Heart left ventricle (tissue), 16 donors: ENCODE data around the gene CD83. TPM values are rescaled to one million over a fixed set of nuclear protein-coding genes. Genes with fewer than 3 reads are reported as not detected.

Source experiments
- ATAC-seq, 4 donors: fragments of 200-7000 bp; cut with Tn5 transposase; one replicate each; pipeline ENCODE4 v1.9.1; 2020 to 2022; ENCODE audit warnings: moderate library complexity in 4 of 4, mild to moderate bottlenecking in 3 of 4, moderate number of reproducible peaks in 1 of 4
- DNase-seq, 5 donors: peaks; one replicate each; pipeline ENCODE4 v3.0.0-alpha.2; 2020
- H3K27ac ChIP-seq, 12 donors: fragments of 200-600 bp; sonication (generic) in 4 of 12; one replicate each; pipeline versions ENCODE4 v1.5.0 to v1.8.0; 2016 to 2022; ENCODE audit warnings: mild to moderate bottlenecking in 2 of 12
- H3K27me3 ChIP-seq, 9 donors: fragments of 200-600 bp; sonication (generic) in 2 of 9; one replicate each; pipeline versions ENCODE4 v1.5.1 to v1.8.0; 2016 to 2022; ENCODE audit warnings: mild to moderate bottlenecking in 3 of 9
- H3K36me3 ChIP-seq, 9 donors: fragments of 200-600 bp; sonication (generic) in 2 of 9; one replicate each; pipeline versions ENCODE4 v1.5.0 to v1.8.0; 2018 to 2022; ENCODE audit warnings: mild to moderate bottlenecking in 2 of 9
- H3K4me1 ChIP-seq, 12 donors: fragments of 200-600 bp; sonication (generic) in 4 of 12; one replicate each; pipeline versions ENCODE4 v1.5.0 to v1.8.0; 2016 to 2022; ENCODE audit warnings: mild to moderate bottlenecking in 3 of 12
- H3K4me3 ChIP-seq, 12 donors: fragments of 200-600 bp; sonication (generic) in 4 of 12; one replicate each; pipeline versions ENCODE4 v1.5.0 to v1.8.0; 2017 to 2022; ENCODE audit warnings: mild to moderate bottlenecking in 9 of 12, moderate library complexity in 4 of 12
- H3K9me3 ChIP-seq, 12 donors: fragments of 200-600 bp; sonication (generic) in 4 of 12; one replicate each; pipeline versions ENCODE4 v1.5.0 to v1.8.0; 2016 to 2022; ENCODE audit warnings: mild to moderate bottlenecking in 1 of 12
- POLR2A ChIP-seq, 2 donors: fragments of 450-650 bp; IDR thresholded peaks; one replicate each; pipeline ENCODE4 v1.6.1; 2017; ENCODE audit warnings: antibody characterized with exemption in 2 of 2, mild to moderate bottlenecking in 2 of 2, moderate library complexity in 2 of 2
- WGBS, 4 donors: extraction: QIAGEN DNeasy Blood & Tissue Kit in 2 of 4; methylation state at CpG; one replicate each; pipeline versions ENCODE4 v1.1.5 to v1.1.7; 2013 to 2018; 5-methylcytosine and 5-hydroxymethylcytosine counted together
- intact Hi-C, 10 donors: fragments of 100-400 bp; cut with DNase I; formaldehyde crosslinking; loops; one replicate each; pipeline versions ENCODE4 v1.11.1 to v1.14.2; 2022
- polyA plus RNA-seq, 2 donors: library from polyadenylated mRNA; stranded (reverse); fragments of 200-250 nt; gene quantifications; one replicate each; pipeline ENCODE4 v1.2.3, GENCODE V29; 2013
- total RNA-seq, 9 donors: library from RNA; depleted of rRNA in 2 of 9; stranded (reverse); fragments of >200 nt in 2 of 9; fragmentation: NEBNext Ultra II Directional in 3 of 9; extraction: Animal tissue kit (Norgen Biotek cat#: 25700) in 3 of 9; gene quantifications; one replicate each; pipeline versions ENCODE4 v1.1.0 to v1.2.4, GENCODE V29; 2016 to 2023
- TF ChIP-seq, protein P1 (sequence below), 12 donors: fragments of 200-600 bp; sonication (generic) in 4 of 12; IDR thresholded peaks; one replicate each; pipeline versions ENCODE4 v1.5.0 to v1.8.0; 2018 to 2022; ENCODE audit warnings: antibody characterized with exemption in 12 of 12, mild to moderate bottlenecking in 5 of 12
- donor health status: ischemic (EF 13 %, LVEDD 7.1; RV severe dilation, severe dysfunction).
- donor health status: healthy with polysubstance abuse.
- donor health status: DM: no; HTN: yes; CAD: no.
- donor health status: DM: no; HTN: no; CAD: no.
- donor health status: ischemic (EF 25% LVEDD 6.9; RV normal size, moderate dysfunction).
- donor health status: ischemic (EF 25% LVEDD 5.7; RV mildly dilated, moderate dysfunction).
- donor health status: healthy.
- donor health status: DM: yes; HTN: yes; CAD: no.
- donor health status: ischemic (EF 35%, LVEDD 5.7; RV mildly dilated, moderate dysfunction).
- donor health status: nonischemic (EF 11% LVEDD 7.7; RV severe dilation, severe dysfunction).
- donor health status: DM: yes; HTN: yes; CAD: no.
- donor health status: PGD.
- donor health status: ischemic (EF 29% LVEDD 5.4; RV normal size, mild dysfunction).
- donor health status: nonischemic (EF 23%, LVEDD 6.1; RV moderate dilation, normal function).

The CD83 gene
- total and polyA plus RNA-seq, 11 donors = 0.38 to 10.3 (median 1.9) TPM

DNA sequence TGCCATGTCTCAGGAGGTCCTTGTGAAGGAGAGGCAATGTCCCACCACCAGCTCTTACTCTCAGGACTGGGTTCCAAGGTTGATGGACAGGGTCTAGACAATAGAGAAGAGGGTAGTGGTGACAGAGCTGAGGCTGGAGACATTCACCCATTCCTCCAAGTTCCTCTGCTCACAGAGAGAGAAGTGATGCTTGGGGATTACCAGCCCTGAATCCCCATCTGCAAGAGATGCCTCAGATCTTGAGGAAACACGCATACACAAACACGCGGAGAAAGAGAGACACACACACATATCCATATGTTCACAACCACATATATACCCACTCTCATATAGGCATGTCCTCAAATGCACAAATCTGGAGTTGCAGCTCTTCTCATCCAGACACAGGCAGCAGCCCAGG lies 15.2 kb upstream of the CD83 start:
- WGBS, 4 donors = 87 to 98% (median 95%) methylated on average over 3 of the region's 3 CpGs
- Histone ChIP-seq H3K4me3 (no peak overlapping the region), H3K9me3 (peaks cover 0 to 9% (median 2%) of the 10 kb centered on the region in 12 donors), H3K27me3 (peaks cover 0 to 12% (median 0%) of the 10 kb centered on the region in 9 donors), H3K27ac (no peak overlapping the region), H3K36me3 (no peaks in the 10 kb centered on the region), H3K4me1 (no peaks in the 10 kb centered on the region)
- ATAC-seq (no peak), DNase-seq (no peak)
- TF ChIP-seq, protein P1, sequence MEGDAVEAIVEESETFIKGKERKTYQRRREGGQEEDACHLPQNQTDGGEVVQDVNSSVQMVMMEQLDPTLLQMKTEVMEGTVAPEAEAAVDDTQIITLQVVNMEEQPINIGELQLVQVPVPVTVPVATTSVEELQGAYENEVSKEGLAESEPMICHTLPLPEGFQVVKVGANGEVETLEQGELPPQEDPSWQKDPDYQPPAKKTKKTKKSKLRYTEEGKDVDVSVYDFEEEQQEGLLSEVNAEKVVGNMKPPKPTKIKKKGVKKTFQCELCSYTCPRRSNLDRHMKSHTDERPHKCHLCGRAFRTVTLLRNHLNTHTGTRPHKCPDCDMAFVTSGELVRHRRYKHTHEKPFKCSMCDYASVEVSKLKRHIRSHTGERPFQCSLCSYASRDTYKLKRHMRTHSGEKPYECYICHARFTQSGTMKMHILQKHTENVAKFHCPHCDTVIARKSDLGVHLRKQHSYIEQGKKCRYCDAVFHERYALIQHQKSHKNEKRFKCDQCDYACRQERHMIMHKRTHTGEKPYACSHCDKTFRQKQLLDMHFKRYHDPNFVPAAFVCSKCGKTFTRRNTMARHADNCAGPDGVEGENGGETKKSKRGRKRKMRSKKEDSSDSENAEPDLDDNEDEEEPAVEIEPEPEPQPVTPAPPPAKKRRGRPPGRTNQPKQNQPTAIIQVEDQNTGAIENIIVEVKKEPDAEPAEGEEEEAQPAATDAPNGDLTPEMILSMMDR (IDR thresholded peaks at IDR 0.05) = no peak
- no peak for TF ChIP-seq POLR2A (IDR thresholded peaks at IDR 0.05)
- intact Hi-C loops = no loop called here

DNA sequence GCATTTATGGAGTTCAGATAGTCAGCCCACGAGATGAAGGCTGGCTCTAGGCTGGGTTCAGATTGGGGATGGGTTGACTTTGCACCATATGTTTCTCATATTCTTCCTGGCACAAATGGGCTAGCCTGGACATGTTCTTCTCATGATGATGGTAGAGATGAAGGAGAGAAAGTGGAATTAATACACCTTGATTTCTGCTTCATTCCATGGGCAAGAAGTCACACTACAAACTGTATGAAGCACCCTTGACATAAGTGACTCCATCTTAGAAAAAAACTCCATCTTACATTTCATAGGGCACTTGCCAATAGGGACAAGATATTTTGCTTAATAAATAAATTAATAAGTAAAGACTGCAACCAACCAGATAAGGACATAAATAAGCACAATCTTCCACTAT lies 12.0 kb upstream of the CD83 start:
- ATAC-seq (no peak), DNase-seq (no peak)
- H3K27ac ChIP-seq = no peak overlapping the region
- H3K36me3 ChIP-seq = no peaks in the 10 kb centered on the region
- TF ChIP-seq POLR2A (IDR thresholded peaks at IDR 0.05) = no peak
- TF ChIP-seq, protein P1 (IDR thresholded peaks at IDR 0.05) = no peak
- H3K4me3 ChIP-seq = no peak overlapping the region
- intact Hi-C loops = no loop called here
- 58 to 83% (median 78%) methylated on average over 1 of the region's 1 CpG for WGBS, 4 donors
- H3K9me3 ChIP-seq = peaks cover 0 to 10% (median 2%) of the 10 kb centered on the region in 12 donors
- H3K27me3 ChIP-seq = peaks cover 0 to 12% (median 0%) of the 10 kb centered on the region in 9 donors
- peaks cover 0 to 22% (median 0%) of the 10 kb centered on the region in 12 donors for H3K4me1 ChIP-seq

- H3K4me1 ChIP-seq = peaks cover 0 to 22% (median 0%) of the 10 kb centered on the region in 12 donors
- no peak for ATAC-seq
- H3K36me3 ChIP-seq = no peaks in the 10 kb centered on the region
- no peak for TF ChIP-seq POLR2A (IDR thresholded peaks at IDR 0.05)
- TF ChIP-seq, protein P1 (IDR thresholded peaks at IDR 0.05) = no peak
- intact Hi-C loops = no loop called here
- no peak for DNase-seq
- H3K27me3 ChIP-seq = peaks cover 0 to 12% (median 0%) of the 10 kb centered on the region in 9 donors
- no peak overlapping the region for H3K4me3 ChIP-seq
- H3K9me3 ChIP-seq = peaks cover 0 to 10% (median 2%) of the 10 kb centered on the region in 12 donors
- no peak overlapping the region for H3K27ac ChIP-seq
Measured at GRCh38 chr6:14107000-14107399, 10.6 kb upstream of the CD83 start.

- Histone ChIP-seq H3K4me3 (no peak overlapping the region), H3K36me3 (no peaks in the 10 kb centered on the region), H3K4me1 (peaks cover 0 to 22% (median 0%) of the 10 kb centered on the region in 12 donors), H3K27ac (no peak overlapping the region), H3K27me3 (peaks cover 0 to 12% (median 0%) of the 10 kb centered on the region in 9 donors), H3K9me3 (peaks cover 0 to 10% (median 2%) of the 10 kb centered on the region in 12 donors)
- DNase-seq (no peak), ATAC-seq (no peak)
- 89 to 91% (median 90%) methylated on average over 5 of the region's 5 CpGs for WGBS, 4 donors
- no peak for TF ChIP-seq POLR2A (IDR thresholded peaks at IDR 0.05)
- TF ChIP-seq, protein P1 (IDR thresholded peaks at IDR 0.05) = no peak
- intact Hi-C loops = no loop called here
Measured at GRCh38 chr6:14107711-14108494, 9.7 kb upstream of the CD83 start.
